Neural progenitor cell (in vitro differentiated cells): ENCODE results near the gene FAF1. TPM values are rescaled to one million over a fixed set of nuclear protein-coding genes. Genes with fewer than 3 reads are reported as not detected.

Experiments used
- DNase-seq: peaks from one replicate; pipeline ENCODE4 v3.0.0-alpha.2; 2016; ENCODE audit warnings: low spot score
- H2AFZ ChIP-seq: fragments of 200-600 bp; sonication (generic); replicated peaks from 2 replicates; pipeline ENCODE4 v1.6.1; 2016; ENCODE audit warnings: antibody characterized with exemption
- H3F3A ChIP-seq: fragments of 200-600 bp; sonication (generic); 2 replicates; pipeline ENCODE4 v1.6.1; 2016; ENCODE audit warnings: antibody characterized with exemption, low read depth
- H3K27ac ChIP-seq: fragments of 200-600 bp; sonication (generic); 2 replicates; pipeline ENCODE4 v1.5.1; 2016; ENCODE audit warnings: mild to moderate bottlenecking
- H3K27me3 ChIP-seq: fragments of 200-600 bp; sonication (generic); 2 replicates; pipeline ENCODE4 v1.6.1; 2016; ENCODE audit warnings: mild to moderate bottlenecking, moderate library complexity
- H3K36me3 ChIP-seq: fragments of 200-600 bp; sonication (generic); 2 replicates; pipeline ENCODE4 v1.5.1; 2016
- H3K4me1 ChIP-seq: fragments of 200-600 bp; sonication (generic); 2 replicates; pipeline ENCODE4 v1.6.1; 2016; ENCODE audit warnings: mixed run types
- H3K4me2 ChIP-seq: fragments of 200-600 bp; sonication (generic); 2 replicates; pipeline ENCODE4 v1.6.1; 2016
- H3K4me3 ChIP-seq: fragments of 200-600 bp; sonication (generic); 2 replicates; pipeline ENCODE4 v1.5.1; 2016
- H3K79me2 ChIP-seq: fragments of 200-600 bp; sonication (generic); 2 replicates; pipeline ENCODE4 v1.6.1; 2016; ENCODE audit warnings: low read depth
- H3K9ac ChIP-seq: fragments of 200-600 bp; sonication (generic); 2 replicates; pipeline ENCODE4 v1.6.1; 2016
- H3K9me3 ChIP-seq: fragments of 200-600 bp; sonication (generic); 2 replicates; pipeline ENCODE4 v1.5.1; 2016; ENCODE audit warnings: low read depth
- H4K20me1 ChIP-seq: fragments of 200-600 bp; sonication (generic); 2 replicates; pipeline ENCODE4 v1.6.1; 2016; ENCODE audit warnings: low read depth
- H3K27ac Mint-ChIP-seq: 3 replicates; pipeline ENCODE4 v1.8.0; 2021; ENCODE audit warnings: mixed read lengths
- H3K27me3 Mint-ChIP-seq: 2 replicates; pipeline ENCODE4 v1.8.0; 2022; ENCODE audit warnings: low read depth, mild to moderate bottlenecking, inconsistent platforms, moderate library complexity, mixed read lengths; ENCODE audit not compliant: insufficient read depth
- H3K36me3 Mint-ChIP-seq: 3 replicates; pipeline ENCODE4 v1.8.0; 2021; ENCODE audit warnings: mixed read lengths
- H3K4me1 Mint-ChIP-seq: 3 replicates; pipeline ENCODE4 v1.8.0; 2021; ENCODE audit warnings: mixed read lengths
- H3K4me3 Mint-ChIP-seq: 3 replicates; pipeline ENCODE4 v1.8.0; 2021; ENCODE audit warnings: mild to moderate bottlenecking, moderate library complexity, mixed read lengths
- H3K9me3 Mint-ChIP-seq: 3 replicates; pipeline ENCODE4 v1.8.0; 2020; ENCODE audit warnings: mixed read lengths
- CTCF ChIP-seq: fragments of 200-600 bp; sonication (generic); IDR thresholded peaks from 2 replicates; pipeline ENCODE4 v1.5.1; 2017; ENCODE audit warnings: antibody characterized with exemption, mild to moderate bottlenecking
- EZH2 ChIP-seq: fragments of 200-600 bp; sonication (generic); IDR thresholded peaks from 2 replicates; pipeline ENCODE4 v1.6.1; 2017; ENCODE audit warnings: antibody characterized with exemption, mild to moderate bottlenecking, moderate library complexity
- EZH2phosphoT487 ChIP-seq: fragments of 200-600 bp; sonication (generic); IDR thresholded peaks from 2 replicates; pipeline ENCODE4 v1.6.1; 2017; ENCODE audit warnings: antibody characterized with exemption
- total RNA-seq: library from RNA; depleted of rRNA; stranded (reverse); fragments of >200 nt; gene quantifications from 2 replicates; pipeline ENCODE4 v1.2.3, GENCODE V29; 2015; ENCODE audit warnings: low replicate concordance

FAF1 gene
- total RNA-seq, 1 donor from 2014 or later: 103 TPM

- TF ChIP-seq EZH2 (no peak), CTCF (no peak), EZH2phosphoT487 (no peak)
- Histone ChIP-seq H3K36me3 (no peaks in the 10 kb centered on the region), H3K79me2 (no peaks in the 10 kb centered on the region), H4K20me1 (no peaks in the 10 kb centered on the region), H3K9ac (no peak overlapping the region), H3K4me3 (no peak overlapping the region), H3K4me2 (no peak overlapping the region), H3F3A (no peaks in the 10 kb centered on the region), H3K4me1 (no peaks in the 10 kb centered on the region), H2AFZ (no peak overlapping the region), H3K9me3 (no peaks in the 10 kb centered on the region), H3K27ac (no peak overlapping the region), H3K27me3 (peaks cover 69% of the 10 kb centered on the region)
- Mint-ChIP-seq H3K9me3 (no peaks in the 10 kb centered on the region), H3K27ac (no peak overlapping the region), H3K4me3 (no peak overlapping the region), H3K27me3 (peaks cover 33% of the 10 kb centered on the region), H3K4me1 (no peaks in the 10 kb centered on the region), H3K36me3 (no peaks in the 10 kb centered on the region)
- no peak for DNase-seq
Observed at GRCh38 chr1:50985094-50985493, 25.0 kb upstream of the FAF1 start.

GRCh38 chr1:50983219-50983802, 23.2 kb upstream of the FAF1 start:
- H3K4me1 ChIP-seq: peaks cover 5% of the 10 kb centered on the region
- no peak overlapping the region for H3K4me2 ChIP-seq
- no peak overlapping the region for H2AFZ ChIP-seq
- H3K4me3 Mint-ChIP-seq: no peak overlapping the region
- H3F3A ChIP-seq: peaks cover 12% of the 10 kb centered on the region
- no peak overlapping the region for H3K27ac ChIP-seq
- no peaks in the 10 kb centered on the region for H3K79me2 ChIP-seq
- peaks cover 86% of the 10 kb centered on the region for H3K27me3 ChIP-seq
- no peak for TF ChIP-seq EZH2
- TF ChIP-seq EZH2phosphoT487: no peak
- no peak for TF ChIP-seq CTCF
- H3K9me3 ChIP-seq: no peaks in the 10 kb centered on the region
- H3K36me3 ChIP-seq: no peaks in the 10 kb centered on the region
- H3K36me3 Mint-ChIP-seq: no peaks in the 10 kb centered on the region
- H3K4me1 Mint-ChIP-seq: peaks cover 7% of the 10 kb centered on the region
- H3K4me3 ChIP-seq: no peak overlapping the region
- DNase-seq: no peak
- H3K9ac ChIP-seq: no peak overlapping the region
- H3K27me3 Mint-ChIP-seq: peaks cover 46% of the 10 kb centered on the region
- H4K20me1 ChIP-seq: peaks cover 17% of the 10 kb centered on the region
- H3K9me3 Mint-ChIP-seq: no peaks in the 10 kb centered on the region
- no peak overlapping the region for H3K27ac Mint-ChIP-seq

GRCh38 chr1:50982611-50983010, 22.5 kb upstream of the FAF1 start:
- no peak overlapping the region for H3K9ac ChIP-seq
- TF ChIP-seq EZH2 (no peak), EZH2phosphoT487 (no peak), CTCF (no peak)
- H3K9me3 ChIP-seq: no peaks in the 10 kb centered on the region
- H3K79me2 ChIP-seq: no peaks in the 10 kb centered on the region
- H3K27me3 Mint-ChIP-seq: peaks cover 49% of the 10 kb centered on the region
- no peak overlapping the region for H3K4me3 ChIP-seq
- H3F3A ChIP-seq: peaks cover 13% of the 10 kb centered on the region
- no peak for DNase-seq
- H4K20me1 ChIP-seq: peaks cover 18% of the 10 kb centered on the region
- H3K9me3 Mint-ChIP-seq: no peaks in the 10 kb centered on the region
- H3K4me1 Mint-ChIP-seq: peaks cover 8% of the 10 kb centered on the region
- H3K4me2 ChIP-seq: no peak overlapping the region
- H3K4me3 Mint-ChIP-seq: no peak overlapping the region
- no peaks in the 10 kb centered on the region for H3K36me3 ChIP-seq
- H3K27ac Mint-ChIP-seq: no peak overlapping the region
- H3K27me3 ChIP-seq: peaks cover 93% of the 10 kb centered on the region
- no peak overlapping the region for H3K27ac ChIP-seq
- no peak overlapping the region for H2AFZ ChIP-seq
- H3K36me3 Mint-ChIP-seq: no peaks in the 10 kb centered on the region
- H3K4me1 ChIP-seq: peaks cover 8% of the 10 kb centered on the region
